Measurements from ENCODE around the gene LARP4. TPM values are rescaled to one million over a fixed set of nuclear protein-coding genes. Genes with fewer than 3 reads are reported as not detected.

Gene LARP4
- total and polyA plus RNA-seq, 7 donors: 21.2 to 89.5 (median 73.5) TPM

GRCh38 chr12:50505675-50506530 is 105.2 kb downstream of the LARP4 start:
- intact Hi-C loops (cut with DNase I): loop anchor here (2.0 to 5.0 kb wide), 3 partner anchors 66 to 231 kb away; no protein-coding TSS in a partner anchor
- Histone ChIP-seq H3K27ac (peak overlapping the region; percentile 97), H3K9me3 (no peaks in the 10 kb centered on the region), H3K4me3 (peak overlapping the region; percentile 98), H3K4me1 (peaks cover 47% of the 10 kb centered on the region), H3K36me3 (ENCODE audit: insufficient read depth in 1 of 2, low read depth in 1 of 2) (no peaks in the 10 kb centered on the region), H3K27me3 (ENCODE audit: insufficient read depth in 3 of 3, low read length in 2 of 3) (no peaks in the 10 kb centered on the region)
- ATAC-seq (peak in 1 of 4 donors; percentile 13), DNase-seq (no peak)
- no peak for TF ChIP-seq CTCF (IDR thresholded peaks at IDR 0.05)
- 1 to 7% (median 3%) methylated on average over 11 of the region's 11 CpGs for WGBS, 3 donors

GRCh38 chr12:50506753-50507473 is 106.2 kb downstream of the LARP4 start:
- TF ChIP-seq CTCF (IDR thresholded peaks at IDR 0.05): no peak
- no peak for DNase-seq
- H3K4me1 ChIP-seq: peaks cover 47% of the 10 kb centered on the region
- no peaks in the 10 kb centered on the region for H3K36me3 ChIP-seq (ENCODE audit: insufficient read depth in 1 of 2, low read depth in 1 of 2)
- WGBS, 3 donors: 6 to 20% (median 18%) methylated on average over 2 of the region's 2 CpGs
- no peaks in the 10 kb centered on the region for H3K9me3 ChIP-seq
- ATAC-seq: no peak
- no peaks in the 10 kb centered on the region for H3K27me3 ChIP-seq (ENCODE audit: insufficient read depth in 3 of 3, low read length in 2 of 3)
- peak overlapping the region; percentile 97 for H3K27ac ChIP-seq
- peak overlapping the region; percentile 98 for H3K4me3 ChIP-seq
- intact Hi-C loops (cut with DNase I): loop anchor here (5.0 kb wide), 2 partner anchors 65 to 230 kb away; no protein-coding TSS in a partner anchor

GRCh38 chr12:50507474-50507838 is 106.8 kb downstream of the LARP4 start:
- Histone ChIP-seq H3K36me3 (ENCODE audit: insufficient read depth in 1 of 2, low read depth in 1 of 2) (no peaks in the 10 kb centered on the region), H3K4me1 (peaks cover 47% of the 10 kb centered on the region), H3K9me3 (no peaks in the 10 kb centered on the region), H3K27ac (peak overlapping the region; percentile 97), H3K27me3 (ENCODE audit: insufficient read depth in 3 of 3, low read length in 2 of 3) (no peaks in the 10 kb centered on the region), H3K4me3 (peak overlapping the region; percentile 98)
- intact Hi-C loops (cut with DNase I): loop anchor here (5.0 kb wide), 2 partner anchors 65 to 230 kb away; no protein-coding TSS in a partner anchor
- ATAC-seq (no peak), DNase-seq (no peak)
- TF ChIP-seq CTCF (IDR thresholded peaks at IDR 0.05): no peak
- 67 to 77% (median 69%) methylated on average over 11 of the region's 11 CpGs for WGBS, 3 donors

GRCh38 chr12:50507930-50508329 is 107.2 kb downstream of the LARP4 start:
- H3K36me3 ChIP-seq (ENCODE audit: insufficient read depth in 1 of 2, low read depth in 1 of 2): no peaks in the 10 kb centered on the region
- H3K27me3 ChIP-seq (ENCODE audit: insufficient read depth in 3 of 3, low read length in 2 of 3): no peaks in the 10 kb centered on the region
- no peaks in the 10 kb centered on the region for H3K9me3 ChIP-seq
- intact Hi-C loops (cut with DNase I): loop anchor here (5.0 kb wide), 2 partner anchors 64 to 229 kb away; no protein-coding TSS in a partner anchor
- ATAC-seq (no peak), DNase-seq (no peak)
- H3K27ac ChIP-seq: peak overlapping the region; percentile 97
- 74 to 90% (median 83%) methylated on average over 2 of the region's 2 CpGs for WGBS, 3 donors
- peak overlapping the region; percentile 98 for H3K4me3 ChIP-seq
- peaks cover 47% of the 10 kb centered on the region for H3K4me1 ChIP-seq
- TF ChIP-seq CTCF (IDR thresholded peaks at IDR 0.05): no peak

All from psoas muscle (tissue), 8 donors.